ENCODE data around the gene GLMP. TPM values are rescaled to one million over a fixed set of nuclear protein-coding genes. Genes with fewer than 3 reads are reported as not detected.

Gene GLMP
- total and polyA plus RNA-seq, 2 donors: 25.9 to 41.3 TPM

GRCh38 chr1:156253634-156254033 lies 41.8 kb downstream of the GLMP start:
- no peak overlapping the region for H3K27ac ChIP-seq (ENCODE audit: low read depth)
- peaks cover 6% of the 10 kb centered on the region for H3K36me3 ChIP-seq (ENCODE audit: insufficient read depth)
- H3K4me3 ChIP-seq (ENCODE audit: low read depth, low read length): no peak overlapping the region
- H3K4me1 ChIP-seq (ENCODE audit: insufficient read depth): no peaks in the 10 kb centered on the region
- WGBS: 90% methylated on average over 3 of the region's 3 CpGs
- DNase-seq (ENCODE audit: extremely low spot score): no peak

DNA sequence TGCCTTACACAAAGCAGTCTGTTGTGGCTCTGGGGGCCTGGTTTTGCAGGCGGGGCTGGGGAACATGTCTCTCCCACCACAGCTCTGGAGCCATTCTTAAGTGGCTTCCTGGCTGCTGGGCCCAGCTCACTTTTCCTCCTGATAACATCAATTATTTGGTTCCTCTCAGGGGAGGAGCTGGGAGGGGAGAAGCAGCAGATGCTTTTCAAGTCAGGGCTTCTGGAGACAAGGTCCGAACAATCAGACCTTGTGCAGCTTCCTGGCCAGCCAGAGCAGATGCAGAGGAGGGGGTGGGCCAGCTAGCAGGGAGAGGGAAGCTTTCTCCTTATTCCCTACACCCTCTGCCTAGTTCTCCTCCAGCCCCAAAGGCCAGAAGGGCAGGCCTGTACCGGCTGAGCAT lies 44.0 kb downstream of the GLMP start:
- 45% methylated on average over 3 of the region's 3 CpGs for WGBS
- Histone ChIP-seq H3K27ac (ENCODE audit: low read depth) (no peak overlapping the region), H3K4me1 (ENCODE audit: insufficient read depth) (no peaks in the 10 kb centered on the region), H3K4me3 (ENCODE audit: low read depth, low read length) (no peak overlapping the region), H3K36me3 (ENCODE audit: insufficient read depth) (no peaks in the 10 kb centered on the region)
- peak; percentile 57 for DNase-seq (ENCODE audit: extremely low spot score)

DNA sequence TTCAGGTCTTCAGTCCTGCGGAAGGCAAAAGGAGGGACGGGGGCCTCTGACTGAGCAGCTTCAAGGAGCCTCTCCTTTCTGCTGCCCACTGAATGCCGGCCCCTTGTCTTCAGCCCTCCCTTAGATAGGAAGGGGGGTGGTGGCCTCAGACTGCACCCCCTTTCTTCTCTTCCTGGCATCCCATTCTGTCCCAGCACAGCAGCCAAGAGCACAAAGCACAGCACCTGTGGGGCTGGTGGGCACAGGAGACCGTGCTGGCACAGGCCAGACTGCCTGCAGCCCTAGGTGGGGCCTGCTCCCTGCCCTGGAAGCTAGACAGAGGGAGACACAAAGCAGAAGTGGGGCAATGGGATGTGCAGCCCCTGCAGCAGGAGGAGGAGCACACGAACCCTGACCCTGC lies 45.9 kb downstream of the GLMP start:
- Histone ChIP-seq H3K27ac (ENCODE audit: low read depth) (no peak overlapping the region), H3K4me1 (ENCODE audit: insufficient read depth) (no peaks in the 10 kb centered on the region), H3K4me3 (ENCODE audit: low read depth, low read length) (no peak overlapping the region), H3K36me3 (ENCODE audit: insufficient read depth) (no peaks in the 10 kb centered on the region)
- no peak for DNase-seq (ENCODE audit: extremely low spot score)
- WGBS: 87% methylated on average over 5 of the region's 5 CpGs

GRCh38 chr1:156248323-156248683 lies 47.2 kb downstream of the GLMP start:
- Histone ChIP-seq H3K4me3 (ENCODE audit: low read depth, low read length) (no peak overlapping the region), H3K4me1 (ENCODE audit: insufficient read depth) (no peaks in the 10 kb centered on the region), H3K27ac (ENCODE audit: low read depth) (no peak overlapping the region), H3K36me3 (ENCODE audit: insufficient read depth) (no peaks in the 10 kb centered on the region)
- WGBS: 80% methylated on average over 4 of the region's 4 CpGs
- no peak for DNase-seq (ENCODE audit: extremely low spot score)

GRCh38 chr1:156247460-156248322 lies 47.8 kb downstream of the GLMP start, which contains the start of gene PAQR6:
TSS of gene PAQR6 (minus strand) at chr1:156248056. CDS start at chr1:156246731, 1,325 bp downstream.
- no peak within 1 kb of the TSS for H3K4me3 ChIP-seq (ENCODE audit: low read depth, low read length)
- no peak for DNase-seq (ENCODE audit: extremely low spot score)

DNA sequence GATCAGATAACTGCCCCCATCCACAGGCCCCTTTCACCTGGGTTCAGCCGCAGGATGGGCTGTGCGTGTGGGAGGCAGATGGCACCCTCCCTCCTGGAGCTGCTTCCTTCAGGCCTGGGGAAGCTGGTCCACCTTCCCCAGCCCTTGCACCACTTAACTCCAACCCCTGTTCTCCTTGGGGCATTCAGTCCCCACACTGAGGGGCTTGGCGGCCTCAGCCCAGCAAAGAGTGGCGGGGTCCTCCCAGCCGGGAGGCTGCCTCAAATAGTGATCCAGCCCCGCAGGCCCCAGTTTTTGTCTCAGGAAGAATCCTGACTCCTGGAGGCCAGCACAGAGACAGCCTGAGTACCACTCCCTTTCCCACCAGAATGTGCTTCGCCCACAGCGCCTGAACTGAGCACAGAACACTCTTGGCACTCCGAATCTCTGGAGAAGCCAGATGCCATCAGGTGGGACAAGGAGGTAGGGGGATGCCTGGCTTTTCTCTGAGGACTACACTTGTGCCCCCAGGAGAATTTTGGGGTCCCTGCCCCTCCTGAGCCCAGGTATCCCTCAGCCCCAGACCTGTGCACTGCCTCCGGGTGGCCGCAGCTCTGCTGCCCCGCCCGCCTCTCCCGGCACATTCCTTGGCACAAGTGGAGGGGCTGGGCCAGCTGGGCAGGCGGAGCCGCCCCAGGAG lies 48.6 kb downstream of the GLMP start:
- no peak for DNase-seq (ENCODE audit: extremely low spot score)
- Histone ChIP-seq H3K4me1 (ENCODE audit: insufficient read depth) (no peaks in the 10 kb centered on the region), H3K36me3 (ENCODE audit: insufficient read depth) (no peaks in the 10 kb centered on the region), H3K4me3 (ENCODE audit: low read depth, low read length) (no peak overlapping the region), H3K27ac (ENCODE audit: low read depth) (no peak overlapping the region)
- WGBS: 45% methylated on average over 16 of the region's 16 CpGs

More at GRCh38 chr1:156247460-156248322, 47.8 kb downstream of the GLMP start, which contains the start of gene PAQR6:
- H3K36me3 ChIP-seq (ENCODE audit: insufficient read depth): no peaks in the 10 kb centered on the region
- H3K4me1 ChIP-seq (ENCODE audit: insufficient read depth): no peaks in the 10 kb centered on the region
- WGBS: 41% methylated on average over 16 of the region's 16 CpGs
- no peak within 1 kb of the TSS for H3K27ac ChIP-seq (ENCODE audit: low read depth)

GRCh38 chr1:156246241-156246780 lies 49.2 kb downstream of the GLMP start:
- Histone ChIP-seq H3K4me1 (ENCODE audit: insufficient read depth) (no peaks in the 10 kb centered on the region), H3K4me3 (ENCODE audit: low read depth, low read length) (no peak overlapping the region), H3K36me3 (ENCODE audit: insufficient read depth) (no peaks in the 10 kb centered on the region), H3K27ac (ENCODE audit: low read depth) (no peak overlapping the region)
- no peak for DNase-seq (ENCODE audit: extremely low spot score)
- 58% methylated on average over 10 of the region's 10 CpGs for WGBS

- Histone ChIP-seq H3K27ac (ENCODE audit: low read depth) (no peak overlapping the region), H3K36me3 (ENCODE audit: insufficient read depth) (no peaks in the 10 kb centered on the region), H3K4me1 (ENCODE audit: insufficient read depth) (no peaks in the 10 kb centered on the region), H3K4me3 (ENCODE audit: low read depth, low read length) (no peak overlapping the region)
- 5% methylated on average over 69 of the region's 69 CpGs for WGBS
- DNase-seq (ENCODE audit: extremely low spot score): no peak
Measured at GRCh38 chr1:156245451-156246232, 49.8 kb downstream of the GLMP start.

DNA sequence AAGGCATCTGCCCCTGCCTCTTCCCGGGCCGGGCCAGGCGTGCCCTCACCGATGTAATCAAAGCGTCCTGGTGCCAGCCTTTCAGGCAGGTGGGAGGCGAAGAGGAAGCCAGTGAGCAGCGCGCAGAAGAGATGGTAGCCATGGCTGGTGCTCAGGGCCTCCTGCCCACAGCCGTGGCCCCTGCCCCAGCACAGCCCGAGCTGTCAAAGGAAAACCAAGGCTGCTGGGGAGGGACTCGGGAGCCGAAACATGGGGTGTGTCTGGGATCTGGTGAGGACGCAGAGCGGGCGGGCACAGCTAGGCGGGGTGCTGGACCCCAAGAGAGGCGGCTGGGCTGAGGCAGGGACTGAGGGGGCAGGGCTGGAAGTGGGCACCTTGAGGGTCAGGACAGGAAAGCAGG lies 50.8 kb downstream of the GLMP start:
- Histone ChIP-seq H3K36me3 (ENCODE audit: insufficient read depth) (peaks cover 2% of the 10 kb centered on the region), H3K27ac (ENCODE audit: low read depth) (no peak overlapping the region), H3K4me1 (ENCODE audit: insufficient read depth) (no peaks in the 10 kb centered on the region), H3K4me3 (ENCODE audit: low read depth, low read length) (no peak overlapping the region)
- 88% methylated on average over 17 of the region's 17 CpGs for WGBS
- no peak for DNase-seq (ENCODE audit: extremely low spot score)

DNA sequence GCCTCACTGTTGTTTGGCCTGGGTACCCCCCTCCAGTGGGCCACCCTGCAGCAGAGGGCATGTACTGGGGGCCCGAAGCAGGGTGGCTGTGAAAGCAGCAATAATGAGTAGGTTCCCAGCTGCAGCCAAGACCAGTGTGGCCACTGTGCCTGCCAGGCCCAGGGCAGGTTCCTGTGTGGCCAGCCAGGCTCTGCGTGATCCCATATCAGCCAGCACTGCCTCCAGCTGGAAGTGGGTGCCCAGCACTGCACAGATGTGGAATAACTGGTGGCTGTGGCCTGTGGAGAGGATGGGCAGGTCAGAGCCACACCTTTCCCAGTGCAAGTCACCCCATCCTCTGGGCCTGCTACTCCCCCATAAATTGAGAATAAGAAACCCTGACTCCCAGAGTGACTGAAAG lies 51.4 kb downstream of the GLMP start:
- DNase-seq (ENCODE audit: extremely low spot score): no peak
- H3K4me1 ChIP-seq (ENCODE audit: insufficient read depth): no peaks in the 10 kb centered on the region
- peaks cover 2% of the 10 kb centered on the region for H3K36me3 ChIP-seq (ENCODE audit: insufficient read depth)
- WGBS: 83% methylated on average over 2 of the region's 2 CpGs
- H3K27ac ChIP-seq (ENCODE audit: low read depth): no peak overlapping the region
- H3K4me3 ChIP-seq (ENCODE audit: low read depth, low read length): no peak overlapping the region

DNA sequence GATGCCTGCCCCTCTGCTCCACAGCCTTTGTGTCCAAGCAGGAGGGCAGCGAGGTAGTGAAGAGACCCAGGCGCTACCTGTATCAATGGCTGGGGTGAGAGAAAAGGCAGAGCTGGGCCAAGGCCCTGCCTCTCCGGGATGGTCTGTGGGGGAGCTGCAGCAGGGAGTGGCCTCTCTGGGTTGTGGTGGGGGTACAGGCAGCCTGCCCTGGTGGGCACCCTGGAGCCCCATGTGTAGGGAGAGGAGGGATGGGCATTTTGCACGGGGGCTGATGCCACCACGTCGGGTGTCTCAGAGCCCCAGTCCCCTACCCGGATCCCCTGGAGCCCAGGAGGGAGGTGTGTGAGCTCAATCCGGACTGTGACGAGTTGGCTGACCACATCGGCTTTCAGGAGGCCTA lies 52.7 kb downstream of the GLMP start:
- Histone ChIP-seq H3K4me1 (ENCODE audit: insufficient read depth) (no peaks in the 10 kb centered on the region), H3K4me3 (ENCODE audit: low read depth, low read length) (no peak overlapping the region), H3K36me3 (ENCODE audit: insufficient read depth) (peaks cover 3% of the 10 kb centered on the region), H3K27ac (ENCODE audit: low read depth) (no peak overlapping the region)
- no peak for DNase-seq (ENCODE audit: extremely low spot score)
- 77% methylated on average over 10 of the region's 10 CpGs for WGBS
